Parathyroid adenoma (tissue), 2 donors: ENCODE data around the gene TMEM218.

Experiments used
- H2AFZ ChIP-seq: fragments of 300-600 bp; sonication (generic); one replicate; pipeline ENCODE4 v1.7.0; 2017; ENCODE audit warnings: antibody characterized with exemption, mild to moderate bottlenecking
- H3K27ac ChIP-seq: fragments of 300-600 bp; sonication (generic); one replicate; pipeline ENCODE4 v1.7.0; 2017
- H3K27me3 ChIP-seq: fragments of 300-600 bp; sonication (generic); one replicate; pipeline ENCODE4 v1.7.0; 2017; ENCODE audit warnings: low read length; ENCODE audit not compliant: control insufficient read depth, insufficient read depth
- H3K36me3 ChIP-seq: fragments of 300-600 bp; sonication (generic); one replicate; pipeline ENCODE4 v1.7.0; 2017; ENCODE audit warnings: low read length; ENCODE audit not compliant: control insufficient read depth, insufficient read depth
- H3K4me1 ChIP-seq: fragments of 300-600 bp; sonication (generic); one replicate; pipeline ENCODE4 v1.7.0; 2017; ENCODE audit warnings: control low read depth
- H3K4me2 ChIP-seq: fragments of 300-600 bp; sonication (generic); one replicate; pipeline ENCODE4 v1.7.0; 2017; ENCODE audit warnings: low read length
- H3K4me3 ChIP-seq: fragments of 300-600 bp; sonication (generic); one replicate; pipeline ENCODE4 v1.7.0; 2017; ENCODE audit warnings: low read depth, low read length
- H3K79me2 ChIP-seq: fragments of 300-600 bp; sonication (generic); one replicate; pipeline ENCODE4 v1.7.0; 2017; ENCODE audit warnings: control low read depth
- H3K9ac ChIP-seq: fragments of 300-600 bp; sonication (generic); one replicate; pipeline ENCODE4 v1.7.0; 2017; ENCODE audit warnings: mild to moderate bottlenecking
- H3K9me3 ChIP-seq: fragments of 300-600 bp; sonication (generic); one replicate; pipeline ENCODE4 v1.7.0; 2017; ENCODE audit warnings: low read length; ENCODE audit not compliant: control insufficient read depth
- TF ChIP-seq, protein P1 (sequence below): fragments of 300-600 bp; sonication (generic); IDR thresholded peaks from one replicate; pipeline ENCODE4 v1.7.0; 2017; ENCODE audit warnings: antibody characterized with exemption, mild to moderate bottlenecking
- donor health status: primary hyperparathyroidism.

TMEM218 gene

DNA sequence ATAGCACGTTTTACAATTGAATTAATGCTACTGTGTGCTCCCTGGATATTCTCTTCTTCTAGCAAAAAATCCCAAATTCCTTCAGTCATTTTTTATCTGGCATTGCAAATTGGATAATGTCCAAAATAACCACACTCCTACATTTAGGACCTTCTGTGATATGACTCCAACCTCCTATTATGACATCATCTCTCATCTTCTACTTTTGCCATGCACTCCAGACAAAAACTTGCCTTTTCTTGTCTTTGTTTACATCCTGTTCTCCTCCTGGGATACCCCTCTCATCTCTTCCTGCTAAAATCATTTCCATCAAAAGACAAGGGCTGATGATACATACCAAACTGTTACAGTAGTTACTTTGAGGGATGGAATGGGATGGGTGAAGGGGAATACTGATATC lies 20.6 kb upstream of the TMEM218 start:
- no peak overlapping the region for H3K9ac ChIP-seq
- no peak overlapping the region for H2AFZ ChIP-seq
- H3K27me3 ChIP-seq, result no peaks in the 10 kb centered on the region
- no peak overlapping the region for H3K4me3 ChIP-seq
- H3K79me2 ChIP-seq, result no peaks in the 10 kb centered on the region
- TF ChIP-seq, protein P1, sequence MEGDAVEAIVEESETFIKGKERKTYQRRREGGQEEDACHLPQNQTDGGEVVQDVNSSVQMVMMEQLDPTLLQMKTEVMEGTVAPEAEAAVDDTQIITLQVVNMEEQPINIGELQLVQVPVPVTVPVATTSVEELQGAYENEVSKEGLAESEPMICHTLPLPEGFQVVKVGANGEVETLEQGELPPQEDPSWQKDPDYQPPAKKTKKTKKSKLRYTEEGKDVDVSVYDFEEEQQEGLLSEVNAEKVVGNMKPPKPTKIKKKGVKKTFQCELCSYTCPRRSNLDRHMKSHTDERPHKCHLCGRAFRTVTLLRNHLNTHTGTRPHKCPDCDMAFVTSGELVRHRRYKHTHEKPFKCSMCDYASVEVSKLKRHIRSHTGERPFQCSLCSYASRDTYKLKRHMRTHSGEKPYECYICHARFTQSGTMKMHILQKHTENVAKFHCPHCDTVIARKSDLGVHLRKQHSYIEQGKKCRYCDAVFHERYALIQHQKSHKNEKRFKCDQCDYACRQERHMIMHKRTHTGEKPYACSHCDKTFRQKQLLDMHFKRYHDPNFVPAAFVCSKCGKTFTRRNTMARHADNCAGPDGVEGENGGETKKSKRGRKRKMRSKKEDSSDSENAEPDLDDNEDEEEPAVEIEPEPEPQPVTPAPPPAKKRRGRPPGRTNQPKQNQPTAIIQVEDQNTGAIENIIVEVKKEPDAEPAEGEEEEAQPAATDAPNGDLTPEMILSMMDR, result no peak
- H3K36me3 ChIP-seq, result no peaks in the 10 kb centered on the region
- no peak overlapping the region for H3K4me2 ChIP-seq
- H3K27ac ChIP-seq, result no peak overlapping the region
- H3K9me3 ChIP-seq, result no peaks in the 10 kb centered on the region
- no peaks in the 10 kb centered on the region for H3K4me1 ChIP-seq

DNA sequence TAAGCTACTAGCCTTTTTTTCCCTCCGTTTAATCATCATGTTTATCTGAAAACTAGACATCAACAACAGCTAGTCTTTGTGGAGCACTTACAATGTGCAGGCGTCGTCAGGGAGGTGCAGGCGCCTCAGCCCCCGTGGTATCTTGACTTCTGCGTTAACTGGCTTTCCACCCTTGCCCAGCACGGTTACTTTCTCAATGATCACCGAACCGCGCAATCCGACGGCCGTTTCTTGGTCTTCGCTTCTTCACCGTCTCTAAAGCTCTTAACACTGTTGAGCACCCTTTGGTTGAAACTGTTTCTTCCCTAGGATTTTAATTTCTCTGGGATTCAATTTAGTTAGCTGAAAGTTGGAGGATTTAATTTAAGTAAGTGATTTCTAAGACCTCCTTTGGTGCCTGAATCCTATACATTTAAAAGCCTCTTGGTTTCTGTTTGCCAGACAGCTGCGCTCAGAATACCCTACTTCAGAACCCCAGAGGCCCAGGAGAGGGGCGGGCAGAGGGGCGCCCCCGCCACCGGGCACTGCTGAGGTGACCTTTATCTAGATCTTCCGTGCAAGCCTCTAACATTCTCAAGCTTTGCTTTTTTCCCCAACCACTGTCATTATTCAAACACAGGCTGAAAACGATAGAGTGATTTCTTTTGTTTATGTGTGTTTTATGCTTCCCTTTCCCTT lies 18.0 kb upstream of the TMEM218 start:
- TF ChIP-seq, protein P1, result no peak
- H3K36me3 ChIP-seq, result no peaks in the 10 kb centered on the region
- H3K4me1 ChIP-seq, result no peaks in the 10 kb centered on the region
- H3K4me2 ChIP-seq, result no peak overlapping the region
- no peaks in the 10 kb centered on the region for H3K27me3 ChIP-seq
- no peak overlapping the region for H3K27ac ChIP-seq
- no peak overlapping the region for H3K9ac ChIP-seq
- no peak overlapping the region for H3K4me3 ChIP-seq
- no peak overlapping the region for H2AFZ ChIP-seq
- no peaks in the 10 kb centered on the region for H3K9me3 ChIP-seq
- H3K79me2 ChIP-seq, result no peaks in the 10 kb centered on the region

DNA sequence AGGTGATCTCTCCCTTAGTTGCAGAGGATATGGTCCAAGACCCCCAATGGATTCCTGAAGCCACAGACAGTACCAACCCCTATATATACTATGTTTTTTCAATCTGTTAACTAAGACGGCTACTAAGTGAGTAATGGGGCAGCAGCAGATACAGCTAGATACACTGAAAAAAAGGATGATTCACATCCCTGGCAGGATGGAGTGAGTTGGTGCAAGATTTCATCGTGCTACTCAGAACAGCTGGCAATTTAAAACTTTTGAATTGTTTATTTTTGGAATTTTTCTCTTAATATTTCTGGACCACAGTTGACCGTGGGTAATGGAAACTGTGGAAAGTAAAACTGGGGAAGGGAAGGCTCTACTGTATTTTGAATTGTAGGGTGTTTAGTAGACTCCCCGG lies 17.0 kb upstream of the TMEM218 start:
- Histone ChIP-seq H3K27me3 (no peaks in the 10 kb centered on the region), H3K79me2 (no peaks in the 10 kb centered on the region), H3K36me3 (no peaks in the 10 kb centered on the region), H3K4me3 (no peak overlapping the region), H3K4me1 (no peaks in the 10 kb centered on the region), H3K9me3 (no peaks in the 10 kb centered on the region), H3K4me2 (no peak overlapping the region), H2AFZ (no peak overlapping the region), H3K9ac (no peak overlapping the region), H3K27ac (no peak overlapping the region)
- TF ChIP-seq, protein P1, result no peak

DNA sequence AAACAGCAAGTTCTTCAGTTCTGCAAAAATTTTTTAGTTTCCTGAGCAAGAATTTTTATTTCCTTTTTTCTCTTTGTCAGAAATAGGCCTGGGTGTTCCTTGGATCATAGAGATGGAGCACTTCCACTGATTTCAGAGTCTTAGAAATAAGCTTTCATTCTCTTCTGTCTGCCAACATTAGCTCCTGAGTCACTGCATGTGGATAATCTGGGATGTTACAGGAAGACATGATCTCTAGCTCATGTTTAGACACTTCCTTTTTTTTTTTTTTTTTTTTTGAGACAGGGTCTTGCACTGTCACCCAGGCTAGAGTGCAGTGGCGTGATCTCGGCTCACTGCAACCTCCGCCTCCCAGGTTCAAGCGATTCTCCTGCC lies 13.2 kb upstream of the TMEM218 start:
- Histone ChIP-seq H3K36me3 (no peaks in the 10 kb centered on the region), H2AFZ (peak overlapping the region; percentile 59), H3K4me1 (no peaks in the 10 kb centered on the region), H3K4me2 (no peak overlapping the region), H3K79me2 (no peaks in the 10 kb centered on the region), H3K27me3 (no peaks in the 10 kb centered on the region), H3K9ac (no peak overlapping the region), H3K9me3 (no peaks in the 10 kb centered on the region), H3K27ac (no peak overlapping the region), H3K4me3 (no peak overlapping the region)
- TF ChIP-seq, protein P1, result no peak

DNA sequence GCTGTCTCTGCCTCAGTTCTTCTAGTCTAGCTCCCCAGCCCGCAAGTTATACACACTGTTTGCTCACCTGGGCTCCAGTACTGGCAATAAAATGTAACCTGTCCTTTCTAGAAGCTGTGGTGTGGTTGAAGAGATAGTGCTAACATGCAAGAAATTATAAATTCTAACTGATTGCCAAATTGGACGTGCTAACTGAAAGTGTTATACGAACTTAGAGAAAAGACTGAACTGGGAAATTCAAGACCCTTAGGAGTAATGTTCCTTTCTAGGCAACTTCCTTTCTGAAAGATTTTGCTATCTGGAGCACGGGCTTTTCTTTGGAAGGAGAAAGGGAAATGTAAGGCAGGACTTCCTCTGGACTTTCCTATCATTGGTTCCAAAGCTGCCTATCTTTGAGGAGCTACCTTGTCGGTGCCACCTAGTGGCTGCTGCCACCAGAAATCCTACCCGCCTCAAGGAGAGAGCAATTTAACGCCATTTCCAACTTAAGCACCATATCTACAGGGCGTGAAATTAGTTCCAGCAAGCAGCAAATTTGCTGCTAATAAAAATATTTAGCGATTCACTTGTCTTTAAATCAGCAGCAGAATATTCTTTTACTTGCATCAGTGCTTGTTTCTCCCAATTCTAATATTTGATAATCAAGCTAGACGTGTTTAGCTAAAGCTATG lies 12.7 kb upstream of the TMEM218 start:
- Histone ChIP-seq H3K27ac (no peak overlapping the region), H3K36me3 (no peaks in the 10 kb centered on the region), H3K9ac (no peak overlapping the region), H2AFZ (peak overlapping the region; percentile 59), H3K4me1 (no peaks in the 10 kb centered on the region), H3K79me2 (no peaks in the 10 kb centered on the region), H3K27me3 (no peaks in the 10 kb centered on the region), H3K4me3 (no peak overlapping the region), H3K4me2 (no peak overlapping the region), H3K9me3 (no peaks in the 10 kb centered on the region)
- TF ChIP-seq, protein P1, result peak; percentile 26
